Kidney capillary endothelial cell (primary cell): ENCODE data around the gene UGT1A10.
"Not testable (repeated sequence)": the region's sequence is repeated elsewhere in the genome, so short reads cannot be mapped to it uniquely, and the experiment has no call there.

Experiments
- DNase-seq: peaks from one replicate; pipeline ENCODE4 v3.0.0-alpha.2; 2018; ENCODE audit warnings: low spot score

The UGT1A10 gene

DNA sequence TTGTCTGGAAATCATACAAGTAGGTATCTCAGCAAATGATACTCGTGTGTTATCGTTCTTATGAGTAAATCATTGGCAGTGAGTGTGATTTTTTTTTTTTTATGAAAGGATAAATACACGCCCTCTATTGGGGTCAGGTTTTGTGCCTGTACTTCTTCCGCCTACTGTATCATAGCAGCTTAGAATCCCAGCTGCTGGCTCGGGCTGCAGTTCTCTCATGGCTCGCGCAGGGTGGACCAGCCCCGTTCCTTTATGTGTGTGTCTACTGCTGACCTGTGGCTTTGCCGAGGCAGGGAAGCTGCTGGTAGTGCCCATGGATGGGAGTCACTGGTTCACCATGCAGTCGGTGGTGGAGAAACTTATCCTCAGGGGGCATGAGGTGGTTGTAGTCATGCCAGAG is at the start of gene UGT1A10:
Gene UGT1A10, plus strand, starts transcription at position 143 of the 400 bp plus-strand sequence. Its CDS starts 75 bp downstream, at position 218.
- DNase-seq: not testable (repeated sequence)

DNA sequence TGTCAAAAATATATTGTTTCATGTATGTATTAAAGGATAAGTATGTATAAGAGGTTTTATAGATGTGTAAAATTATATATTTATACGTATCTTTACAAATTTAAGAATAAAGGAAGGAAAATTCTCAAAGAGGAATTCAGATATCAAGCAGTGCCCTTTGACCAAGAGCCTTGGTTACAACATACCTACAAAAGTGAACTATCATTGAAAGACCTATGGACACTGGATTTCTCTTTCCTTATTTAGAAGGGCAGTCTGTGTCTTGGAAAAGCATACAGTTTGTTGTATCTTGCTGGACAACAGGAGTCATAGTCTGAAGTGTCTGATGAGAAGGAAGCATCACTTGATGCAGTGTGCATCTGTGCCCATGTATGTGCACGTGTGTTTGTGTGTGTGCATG is 47.8 kb upstream of the UGT1A10 start:
- no peak for DNase-seq

DNA sequence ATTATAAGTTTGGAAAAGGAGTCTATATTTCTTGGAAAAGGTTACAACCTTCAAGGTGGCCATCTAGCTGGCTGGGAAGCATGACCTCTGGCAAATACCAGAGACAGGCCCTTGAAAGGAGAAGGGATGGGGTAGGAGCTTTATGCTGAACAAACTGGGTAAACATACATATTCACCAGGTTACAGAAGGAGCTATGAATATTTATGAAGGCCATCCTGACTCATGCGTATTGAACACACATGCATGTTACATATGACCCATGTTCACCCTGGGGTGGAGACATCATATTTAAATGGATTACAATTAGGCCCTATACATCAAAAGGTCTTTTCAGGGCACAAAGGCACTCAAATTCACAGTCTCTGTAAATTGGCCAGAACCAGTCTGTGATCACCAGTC is 43.5 kb upstream of the UGT1A10 start:
- not testable (repeated sequence) for DNase-seq

- no peak for DNase-seq
Observed at GRCh38 chr2:233593201-233593600, 43.0 kb upstream of the UGT1A10 start.

DNA sequence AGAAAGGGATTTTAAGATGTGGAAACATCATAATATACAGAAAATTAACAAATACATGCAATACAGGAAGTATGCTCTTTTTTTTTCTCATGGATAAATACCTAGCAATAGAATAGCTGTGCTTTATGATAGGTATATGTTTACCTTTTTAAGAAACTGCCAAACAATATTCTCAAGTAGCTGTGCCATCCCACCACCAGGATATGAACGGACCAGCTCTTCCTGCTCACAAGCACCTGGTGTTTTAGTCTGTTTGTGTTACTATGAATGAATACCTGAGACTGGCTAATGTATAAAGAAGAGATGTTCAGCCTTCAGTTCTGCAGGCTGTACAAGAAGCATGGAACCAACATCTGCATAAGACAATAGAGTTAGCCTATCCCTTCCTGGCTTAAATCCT is 38.7 kb upstream of the UGT1A10 start:
- no peak for DNase-seq

DNA sequence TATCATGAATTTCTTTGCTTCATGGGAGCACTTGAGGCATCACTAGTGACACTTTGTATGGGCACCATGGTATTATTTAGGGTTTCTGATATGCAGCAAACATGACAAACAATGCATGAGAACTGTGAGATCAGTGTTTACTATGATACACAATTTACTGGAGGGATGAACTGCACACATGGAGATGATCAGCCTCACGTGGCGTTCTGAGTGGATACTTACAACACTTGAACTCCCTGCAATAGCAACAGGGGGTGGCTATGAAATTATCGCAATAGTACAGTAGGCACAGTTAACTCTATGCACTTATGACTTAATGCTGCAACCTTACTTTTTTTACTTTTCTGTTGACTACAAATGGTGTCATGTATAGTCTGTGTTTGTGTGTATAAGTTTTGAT is 37.3 kb upstream of the UGT1A10 start:
- DNase-seq: no peak

DNA sequence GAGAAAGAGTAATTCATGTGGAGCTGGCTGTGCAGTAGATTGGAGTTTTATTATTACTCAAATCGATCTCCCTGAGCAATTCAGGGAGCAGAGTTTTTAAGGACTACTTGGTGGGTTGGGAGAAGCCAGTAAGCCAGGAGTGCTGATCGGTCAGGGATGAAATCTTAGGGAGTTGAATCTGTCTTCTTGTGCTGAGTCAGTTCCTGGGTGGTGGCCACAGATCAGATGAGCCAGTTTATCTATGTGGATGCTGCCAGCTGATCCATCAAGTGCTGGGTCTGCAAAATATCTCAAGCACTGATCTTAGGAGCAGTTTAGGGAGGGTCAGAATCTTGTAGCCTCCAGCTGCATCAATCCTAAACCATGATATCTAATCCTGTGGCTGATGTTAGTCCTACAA is 35.9 kb upstream of the UGT1A10 start:
- DNase-seq: no peak

DNA sequence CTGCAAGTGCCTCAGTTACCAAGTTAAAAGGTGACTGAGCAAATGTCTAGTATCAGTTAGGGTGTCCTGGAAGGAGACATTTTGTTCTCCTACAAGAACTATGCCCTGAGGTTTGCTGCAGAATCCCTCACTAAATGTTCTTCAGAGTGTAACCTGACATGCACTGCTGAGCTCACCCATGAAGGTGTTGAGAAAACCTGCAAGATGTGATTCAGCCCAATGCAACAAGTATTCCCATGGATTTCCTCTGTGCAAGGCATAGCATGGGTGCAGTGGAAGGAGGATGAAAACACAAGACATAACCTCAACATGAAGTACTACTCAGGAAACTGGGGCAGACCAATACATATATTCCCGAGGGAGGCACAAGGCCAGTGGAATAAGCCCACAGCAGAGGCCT is 34.2 kb upstream of the UGT1A10 start:
- no peak for DNase-seq

DNA sequence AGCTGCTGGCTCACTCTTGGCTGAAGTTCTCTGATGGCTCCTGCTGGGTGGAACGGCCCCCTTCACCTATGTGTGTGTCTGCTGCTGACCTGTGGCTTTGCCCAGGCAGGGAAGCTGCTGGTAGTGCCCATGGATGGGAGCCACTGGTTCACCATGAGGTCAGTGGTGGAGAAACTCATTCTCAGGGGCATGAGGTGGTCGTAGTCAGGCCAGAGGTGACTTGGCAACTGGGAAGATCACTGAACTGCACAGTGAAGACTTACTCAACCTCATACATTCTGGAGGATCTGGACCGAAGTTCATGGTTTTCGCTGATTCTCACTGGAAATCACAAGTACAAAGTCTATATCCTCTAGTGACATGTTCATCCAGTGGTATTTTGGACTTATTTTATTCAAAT is 32.7 kb upstream of the UGT1A10 start:
- DNase-seq: no peak

GRCh38 chr2:233604826-233605225 is 31.4 kb upstream of the UGT1A10 start:
- DNase-seq: no peak

- DNase-seq: no peak
Observed at GRCh38 chr2:233605680-233606079, 30.6 kb upstream of the UGT1A10 start.

DNA sequence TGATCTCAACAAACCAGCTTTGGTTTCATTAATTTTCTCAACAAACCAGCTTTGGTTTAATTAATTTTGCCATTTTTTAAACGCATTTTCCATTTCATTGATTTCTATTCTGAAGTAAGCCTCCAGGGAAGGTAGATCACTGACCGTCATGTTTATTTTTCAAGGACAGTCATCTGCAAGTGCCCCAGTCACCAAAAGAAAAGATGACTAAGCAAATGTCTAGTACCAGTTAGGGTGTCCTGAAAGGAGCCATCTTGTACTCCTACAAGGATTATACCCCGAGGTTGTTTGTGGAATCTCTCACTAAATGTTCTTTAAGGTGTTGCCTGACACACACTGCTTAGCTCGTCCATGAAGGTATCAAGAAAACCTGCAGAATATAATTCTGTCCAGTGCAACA is 25.0 kb upstream of the UGT1A10 start:
- DNase-seq: no peak

DNA sequence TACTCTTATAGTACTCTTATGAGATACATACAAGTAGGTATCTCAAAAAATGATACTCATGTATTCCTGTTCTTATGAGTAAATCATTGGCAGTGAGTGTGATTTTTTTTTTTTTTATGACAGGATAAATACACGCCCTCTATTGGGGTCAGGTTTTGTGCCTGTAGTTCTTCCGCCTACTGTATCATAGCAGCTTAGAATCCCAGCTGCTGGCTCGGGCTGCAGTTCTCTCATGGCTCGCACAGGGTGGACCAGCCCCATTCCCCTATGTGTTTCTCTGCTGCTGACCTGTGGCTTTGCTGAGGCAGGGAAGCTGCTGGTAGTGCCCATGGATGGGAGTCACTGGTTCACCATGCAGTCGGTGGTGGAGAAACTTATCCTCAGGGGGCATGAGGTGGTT is 18.8 kb upstream of the UGT1A10 start, which contains the start of gene UGT1A8:
Gene UGT1A8, plus strand, starts transcription at position 158 of the 400 bp plus-strand sequence. Its CDS starts 75 bp downstream, at position 233.
- not testable (repeated sequence) for DNase-seq

DNA sequence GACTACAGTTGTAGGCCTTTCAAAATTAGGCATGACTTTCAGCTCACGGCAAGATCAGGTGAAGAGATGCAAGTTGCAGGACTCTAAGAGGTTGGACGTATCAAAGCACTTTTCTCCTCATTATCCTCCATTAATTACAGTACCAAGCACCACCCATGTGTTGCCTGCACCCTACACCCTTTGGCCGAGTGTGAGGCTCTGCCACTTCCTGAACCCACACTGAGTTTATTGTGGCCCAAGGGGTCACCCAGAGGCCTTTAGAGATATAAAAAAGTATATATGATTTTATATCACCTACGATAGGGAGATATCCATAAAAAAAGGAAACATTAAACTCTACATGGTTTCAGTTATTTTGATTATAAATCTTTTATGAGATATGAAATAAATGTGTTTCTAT is 16.0 kb upstream of the UGT1A10 start:
- DNase-seq: no peak

GRCh38 chr2:233621863-233622262 is 14.4 kb upstream of the UGT1A10 start:
- DNase-seq: not testable (repeated sequence)

DNA sequence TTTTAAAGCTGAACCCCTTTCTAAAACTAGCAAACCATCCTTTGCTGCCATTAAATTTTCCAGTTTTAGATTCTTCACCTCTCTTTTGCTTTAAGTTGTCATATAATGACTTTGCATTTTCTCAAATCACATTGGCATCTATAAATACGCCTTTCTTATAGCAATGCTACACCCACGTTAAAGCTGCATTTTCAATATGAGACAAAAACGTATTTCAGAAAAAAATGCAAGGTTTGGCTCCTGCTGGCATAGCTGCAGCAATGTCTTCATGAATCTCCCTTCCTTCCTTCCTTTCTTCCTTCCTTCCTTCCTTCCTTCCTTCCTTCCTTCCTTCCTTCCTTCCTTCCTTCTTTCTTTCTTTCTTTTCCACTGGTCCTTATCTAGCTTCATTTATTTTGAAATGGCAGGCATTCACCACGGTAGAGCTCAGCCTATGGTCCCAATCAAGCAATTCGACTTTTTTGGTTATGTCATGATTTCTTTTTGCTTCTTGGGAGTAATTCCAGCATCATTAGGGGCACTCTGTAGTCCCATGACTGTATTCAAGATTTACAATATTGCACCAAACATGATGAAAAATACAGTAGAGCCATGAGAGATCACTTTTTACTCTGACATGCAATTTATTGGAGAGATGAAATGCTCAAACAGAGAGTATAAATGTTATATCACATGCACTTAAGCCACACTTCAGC is 8.8 kb upstream of the UGT1A10 start:
- no peak for DNase-seq

DNA sequence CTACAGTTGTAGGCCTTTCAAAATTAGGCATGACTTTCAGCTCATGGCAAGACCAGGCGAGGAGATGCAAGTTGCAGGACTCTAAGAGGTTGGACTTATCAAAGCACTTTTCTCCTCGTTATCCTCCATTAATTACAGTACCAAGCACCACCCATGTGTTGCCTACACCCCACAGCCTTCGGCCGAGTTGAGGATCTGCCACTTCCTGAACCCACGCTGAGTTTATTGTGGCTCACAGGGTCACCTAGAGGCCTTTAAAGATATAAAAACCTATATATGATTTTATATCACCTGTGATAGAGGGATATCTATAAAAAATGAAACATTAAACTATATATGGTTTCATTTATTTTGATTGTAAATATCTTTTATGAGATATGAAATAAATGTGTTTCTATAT is 2.6 kb downstream of the UGT1A10 start:
- no peak for DNase-seq

DNA sequence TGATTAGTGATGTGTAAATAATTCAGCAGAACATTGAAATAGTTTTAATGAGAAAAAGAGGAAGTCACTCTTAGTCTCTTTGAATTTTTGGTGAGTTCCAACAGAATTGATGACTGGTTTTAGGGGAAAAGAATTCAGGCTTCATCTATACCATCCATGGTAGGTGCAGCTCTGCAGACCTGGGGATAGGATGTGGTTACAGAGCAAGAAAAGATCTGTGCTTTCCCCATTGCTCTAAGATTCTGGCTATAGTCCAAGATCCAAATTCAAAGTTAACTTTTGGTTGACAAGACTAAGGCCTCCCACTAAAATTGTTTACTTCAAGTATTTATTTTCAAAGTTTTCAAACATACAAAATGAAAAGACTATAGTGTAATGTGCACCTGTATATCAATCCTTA is 3.6 kb downstream of the UGT1A10 start:
- DNase-seq: no peak

DNA sequence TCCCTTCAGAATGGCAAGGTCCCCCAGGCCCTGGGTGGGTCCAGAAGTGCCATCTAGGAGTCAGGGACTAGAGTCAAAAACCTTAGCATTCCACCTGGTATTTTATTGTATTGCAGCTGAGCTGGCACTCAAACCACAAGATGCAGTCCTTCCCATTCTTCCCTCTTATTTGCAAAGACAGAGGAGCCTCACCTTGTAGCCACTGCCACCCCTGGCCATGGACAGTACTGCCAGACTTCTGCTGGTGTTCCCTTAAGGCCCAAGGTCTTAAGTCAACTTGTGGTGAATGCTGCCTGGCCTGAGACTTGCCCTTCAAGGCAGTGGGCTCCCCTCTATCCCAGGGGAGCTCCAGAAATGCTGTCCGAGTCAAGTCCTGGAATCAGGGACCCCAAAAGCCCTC is 6.9 kb downstream of the UGT1A10 start:
- DNase-seq: no peak

DNA sequence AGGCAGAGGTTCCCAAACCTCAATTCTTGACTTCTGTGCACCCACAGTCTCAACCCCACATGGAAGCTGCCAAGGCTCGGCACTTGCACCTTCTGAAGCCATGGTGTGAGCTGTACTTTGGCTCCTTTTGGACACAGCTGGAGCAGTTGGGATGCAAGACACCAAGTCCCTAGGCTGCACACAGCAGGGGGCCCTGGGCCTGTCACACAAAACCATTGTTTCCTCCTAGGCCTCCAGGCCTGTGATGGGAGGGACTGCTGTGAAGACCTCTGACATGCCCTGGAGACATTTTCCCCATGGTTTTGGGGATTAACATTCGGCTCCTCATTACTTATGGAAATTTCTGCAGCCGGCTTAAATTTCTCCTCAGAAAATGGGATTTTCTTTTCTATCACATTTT is 9.8 kb downstream of the UGT1A10 start:
- not testable (repeated sequence) for DNase-seq

GRCh38 chr2:233650981-233651380 is 14.7 kb downstream of the UGT1A10 start:
- no peak for DNase-seq

DNA sequence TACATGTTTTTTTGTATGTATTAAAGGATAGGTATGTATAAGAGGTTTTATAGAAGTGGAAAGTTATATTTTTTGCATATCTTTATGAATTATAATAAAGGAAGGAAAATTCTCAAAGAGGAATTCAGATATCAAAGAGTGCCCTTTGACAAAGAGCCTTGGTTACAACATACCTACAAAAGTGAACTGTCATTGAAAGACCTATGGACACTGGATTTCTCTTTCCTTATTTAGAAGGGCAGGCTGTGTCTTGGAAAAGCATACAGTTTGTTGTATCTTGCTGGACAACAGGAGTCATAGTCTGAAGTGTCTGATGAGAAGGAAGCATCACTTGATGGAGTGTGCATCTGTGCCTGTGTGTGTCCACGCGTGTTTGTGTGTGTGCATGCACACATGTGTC is 15.2 kb downstream of the UGT1A10 start:
- DNase-seq: no peak

- no peak for DNase-seq
Observed at GRCh38 chr2:233654501-233654900, 18.3 kb downstream of the UGT1A10 start.

DNA sequence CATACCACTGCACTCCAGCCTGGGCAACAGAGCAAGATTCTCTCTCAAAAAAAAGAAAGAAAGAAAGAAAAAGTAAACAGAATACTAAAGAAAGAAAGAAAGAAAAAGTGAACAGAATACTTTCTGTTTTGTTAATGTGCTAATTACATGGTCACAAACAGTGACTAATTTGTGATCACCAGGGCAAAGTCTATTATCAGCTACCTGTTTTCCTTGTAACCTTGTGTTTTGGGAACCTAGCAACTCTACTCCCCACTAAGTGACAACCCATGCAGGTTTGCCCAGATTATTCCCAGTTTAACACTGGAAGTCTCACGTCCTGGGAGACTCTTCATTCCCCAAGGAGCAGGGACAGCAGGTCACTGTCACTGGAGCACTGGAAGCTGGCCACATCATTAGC is 18.8 kb downstream of the UGT1A10 start:
- DNase-seq: no peak
